Heart right ventricle (tissue), 16 donors: ENCODE results near the gene DEPDC5. TPM values are rescaled to one million over a fixed set of nuclear protein-coding genes. Genes with fewer than 3 reads are reported as not detected.

Experiments
- ATAC-seq, 8 donors: fragments of 200-7000 bp; cut with Tn5 transposase; one replicate each; pipeline ENCODE4 v1.9.1; 2020; ENCODE audit warnings: mild to moderate bottlenecking in 8 of 8, moderate library complexity in 8 of 8, moderate number of reproducible peaks in 1 of 8
- DNase-seq, 2 donors: peaks; one replicate each; pipeline ENCODE4 v3.0.0-alpha.2; 2020
- H3K27ac ChIP-seq, 10 donors: fragments of 200-600 bp; sonication (generic) in 2 of 10; one replicate each; pipeline versions ENCODE4 v1.5.0 to v1.8.0; 2020 to 2022; ENCODE audit warnings: mild to moderate bottlenecking in 3 of 10
- H3K27me3 ChIP-seq, 7 donors: fragments of 200-600 bp; one replicate each; pipeline ENCODE4 v1.8.0; 2021 to 2022; ENCODE audit warnings: mild to moderate bottlenecking in 2 of 7
- H3K36me3 ChIP-seq, 9 donors: fragments of 200-600 bp; sonication (generic) in 1 of 9; one replicate each; pipeline versions ENCODE4 v1.5.0 to v1.8.0; 2020 to 2022; ENCODE audit warnings: mild to moderate bottlenecking in 2 of 9
- H3K4me1 ChIP-seq, 9 donors: fragments of 200-600 bp; sonication (generic) in 1 of 9; one replicate each; pipeline versions ENCODE4 v1.5.0 to v1.8.0; 2020 to 2022; ENCODE audit warnings: mild to moderate bottlenecking in 4 of 9
- H3K4me3 ChIP-seq, 10 donors: fragments of 200-600 bp; sonication (generic) in 2 of 10; one replicate each; pipeline versions ENCODE4 v1.5.0 to v1.8.0; 2020 to 2022; ENCODE audit warnings: mild to moderate bottlenecking in 7 of 10, moderate library complexity in 2 of 10
- H3K9me3 ChIP-seq, 11 donors: fragments of 200-600 bp in 10 of 11; sonication (generic) in 2 of 11; one replicate each; pipeline versions ENCODE4 v1.5.0 to v1.8.0; 2013 to 2022; ENCODE audit warnings: mild to moderate bottlenecking in 2 of 11, control low read depth in 1 of 11, moderate library complexity in 1 of 11
- WGBS, 2 donors: extraction: QIAGEN DNeasy Blood & Tissue Kit; methylation state at CpG; one replicate each; pipeline ENCODE4 v1.1.7; 2013; ENCODE audit warnings: inconsistent platforms in 1 of 2; 5-methylcytosine and 5-hydroxymethylcytosine counted together
- intact Hi-C, 10 donors: fragments of 100-400 bp; cut with DNase I; formaldehyde crosslinking; loops; one replicate each; pipeline versions ENCODE4 v1.11.1 to v1.14.2; 2022
- polyA plus RNA-seq, 2 donors: library from polyadenylated mRNA; stranded (reverse); fragments of 200-250 nt; gene quantifications; one replicate each; pipeline ENCODE4 v1.2.3, GENCODE V29; 2013
- total RNA-seq, 10 donors: library from RNA; stranded (reverse); fragmentation: NEBNext Ultra II Directional in 3 of 10; extraction: Animal tissue kit (Norgen Biotek cat#: 25700) in 3 of 10; gene quantifications; one replicate each; pipeline versions ENCODE4 v1.2.1 to v1.2.4, GENCODE V29; 2021 to 2023
- TF ChIP-seq, protein P1 (sequence below), 9 donors: fragments of 200-600 bp; sonication (generic) in 2 of 9; IDR thresholded peaks; one replicate each; pipeline versions ENCODE4 v1.5.0 to v1.8.0; 2021 to 2022; ENCODE audit warnings: antibody characterized with exemption in 9 of 9, mild to moderate bottlenecking in 5 of 9, moderate library complexity in 1 of 9
- donor health status: Arrhythmogenic right ventricular cardiomyopathy.
- donor health status: ischemic (EF 13 %, LVEDD 7.1; RV severe dilation, severe dysfunction).
- donor health status: healthy with polysubstance abuse.
- donor health status: DM: no; HTN: yes; CAD: no.
- donor health status: DM: no; HTN: no; CAD: no.
- donor health status: ischemic (EF 25% LVEDD 6.9; RV normal size, moderate dysfunction).
- donor health status: ischemic (EF 25% LVEDD 5.7; RV mildly dilated, moderate dysfunction).
- donor health status: healthy.
- donor health status: DM: yes; HTN: yes; CAD: no.
- donor health status: Ischemic cardiomyopathy.
- donor health status: ischemic (EF 35%, LVEDD 5.7; RV mildly dilated, moderate dysfunction).
- donor health status: nonischemic (EF 11% LVEDD 7.7; RV severe dilation, severe dysfunction).
- donor health status: DM: yes; HTN: yes; CAD: no.
- donor health status: PGD.
- donor health status: ischemic (EF 29% LVEDD 5.4; RV normal size, mild dysfunction).
- donor health status: nonischemic (EF 23%, LVEDD 6.1; RV moderate dilation, normal function).

Gene DEPDC5
- total and polyA plus RNA-seq, 12 donors: 6.2 to 19.1 (median 14.4) TPM

DNA sequence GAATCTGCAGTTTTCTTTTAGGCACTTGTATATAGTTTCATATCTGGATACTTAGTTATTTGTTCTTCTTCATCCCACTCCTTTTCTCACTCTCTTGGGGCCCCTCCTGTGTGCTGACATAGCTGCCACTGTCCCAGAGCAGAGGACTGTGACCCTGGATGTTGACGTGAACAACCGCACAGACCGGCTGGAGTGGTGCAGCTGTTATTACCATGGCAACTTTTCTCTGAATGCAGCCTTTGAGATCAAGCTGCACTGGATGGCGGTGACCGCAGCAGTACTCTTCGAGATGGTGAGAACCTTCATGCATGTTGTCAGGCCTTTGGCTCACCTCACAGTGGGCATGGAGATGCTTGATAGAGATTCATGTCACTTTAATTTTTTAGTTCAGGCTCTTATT lies 139.6 kb downstream of the DEPDC5 start:
- H3K9me3 ChIP-seq: no peaks in the 10 kb centered on the region
- DNase-seq (no peak), ATAC-seq (no peak)
- intact Hi-C loops: loop anchor here in 1 of 10 donors (5.0 kb wide), 1 partner anchor 54 kb away; no protein-coding TSS in a partner anchor
- no peak overlapping the region for H3K4me3 ChIP-seq
- WGBS, 2 donors: 72 to 82% methylated on average over 6 of the region's 6 CpGs
- TF ChIP-seq, protein P1, sequence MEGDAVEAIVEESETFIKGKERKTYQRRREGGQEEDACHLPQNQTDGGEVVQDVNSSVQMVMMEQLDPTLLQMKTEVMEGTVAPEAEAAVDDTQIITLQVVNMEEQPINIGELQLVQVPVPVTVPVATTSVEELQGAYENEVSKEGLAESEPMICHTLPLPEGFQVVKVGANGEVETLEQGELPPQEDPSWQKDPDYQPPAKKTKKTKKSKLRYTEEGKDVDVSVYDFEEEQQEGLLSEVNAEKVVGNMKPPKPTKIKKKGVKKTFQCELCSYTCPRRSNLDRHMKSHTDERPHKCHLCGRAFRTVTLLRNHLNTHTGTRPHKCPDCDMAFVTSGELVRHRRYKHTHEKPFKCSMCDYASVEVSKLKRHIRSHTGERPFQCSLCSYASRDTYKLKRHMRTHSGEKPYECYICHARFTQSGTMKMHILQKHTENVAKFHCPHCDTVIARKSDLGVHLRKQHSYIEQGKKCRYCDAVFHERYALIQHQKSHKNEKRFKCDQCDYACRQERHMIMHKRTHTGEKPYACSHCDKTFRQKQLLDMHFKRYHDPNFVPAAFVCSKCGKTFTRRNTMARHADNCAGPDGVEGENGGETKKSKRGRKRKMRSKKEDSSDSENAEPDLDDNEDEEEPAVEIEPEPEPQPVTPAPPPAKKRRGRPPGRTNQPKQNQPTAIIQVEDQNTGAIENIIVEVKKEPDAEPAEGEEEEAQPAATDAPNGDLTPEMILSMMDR (IDR thresholded peaks at IDR 0.05): no peak
- peaks cover 0 to 77% (median 12%) of the 10 kb centered on the region in 9 donors for H3K36me3 ChIP-seq
- H3K27ac ChIP-seq: no peak overlapping the region
- H3K4me1 ChIP-seq: no peaks in the 10 kb centered on the region
- no peaks in the 10 kb centered on the region for H3K27me3 ChIP-seq

DNA sequence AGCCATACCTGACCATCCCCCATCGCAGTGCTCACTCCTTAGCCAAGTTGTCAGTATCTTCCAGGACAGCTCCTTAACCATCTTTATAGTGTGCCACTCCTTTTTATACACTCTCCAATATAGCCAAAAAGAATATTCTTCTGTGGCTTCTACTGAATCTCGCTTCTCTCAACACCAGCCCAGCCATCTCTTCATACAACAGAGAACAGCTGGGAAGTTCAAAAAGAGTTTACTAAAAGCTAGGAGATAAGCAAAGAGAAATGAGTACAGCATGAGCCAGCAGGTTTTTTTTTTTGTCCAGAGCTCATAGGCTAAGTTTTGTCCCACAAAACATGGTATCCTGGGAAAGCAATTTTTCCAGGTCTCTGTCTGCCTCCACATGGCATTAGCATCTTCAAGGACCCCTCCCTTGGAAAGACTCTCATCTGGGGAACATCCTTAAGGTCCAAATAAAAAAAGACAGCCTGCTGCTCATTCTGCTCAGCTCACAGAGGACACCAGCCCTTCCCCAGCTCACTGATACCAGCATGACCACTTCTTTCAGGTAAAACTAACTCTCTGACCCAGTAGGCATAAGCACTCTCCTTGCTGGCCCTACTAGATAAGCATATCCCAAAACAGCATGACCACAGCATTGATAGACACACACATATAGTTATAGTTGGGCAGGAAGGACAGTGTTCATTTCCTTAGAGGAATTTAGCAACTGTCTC lies 141.7 kb downstream of the DEPDC5 start:
- ATAC-seq (no peak), DNase-seq (no peak)
- Histone ChIP-seq H3K27me3 (no peaks in the 10 kb centered on the region), H3K27ac (no peak overlapping the region), H3K9me3 (no peaks in the 10 kb centered on the region), H3K4me1 (no peaks in the 10 kb centered on the region), H3K4me3 (no peak overlapping the region), H3K36me3 (peaks cover 0 to 77% (median 12%) of the 10 kb centered on the region in 9 donors)
- 87 to 96% methylated on average over 2 of the region's 2 CpGs for WGBS, 2 donors
- intact Hi-C loops: no loop called here
- TF ChIP-seq, protein P1 (IDR thresholded peaks at IDR 0.05): no peak

DNA sequence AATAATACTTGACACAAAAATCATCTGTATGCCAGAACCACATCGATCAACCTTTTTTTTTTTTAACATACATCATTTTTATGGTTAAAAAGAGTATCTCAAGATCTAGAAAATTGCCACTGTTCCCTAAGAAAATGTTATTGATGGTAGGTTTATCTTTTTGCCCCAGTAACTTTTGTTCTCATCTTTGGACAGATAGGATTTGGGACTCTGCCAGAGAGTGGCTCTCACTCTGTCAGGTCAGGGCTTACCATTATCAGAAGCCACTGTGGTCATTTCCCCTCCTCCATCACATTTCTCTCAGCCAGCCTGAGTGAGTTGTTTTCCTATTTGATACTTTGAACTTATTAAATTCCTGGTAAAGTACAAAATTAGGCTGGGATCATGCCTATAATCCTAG lies 142.7 kb downstream of the DEPDC5 start:
- no peaks in the 10 kb centered on the region for H3K4me1 ChIP-seq
- H3K4me3 ChIP-seq: no peak overlapping the region
- ATAC-seq: no peak
- H3K27me3 ChIP-seq: no peaks in the 10 kb centered on the region
- H3K9me3 ChIP-seq: no peaks in the 10 kb centered on the region
- 94 to 97% methylated on average over 1 of the region's 1 CpG for WGBS, 2 donors
- H3K36me3 ChIP-seq: peaks cover 0 to 76% (median 12%) of the 10 kb centered on the region in 9 donors
- TF ChIP-seq, protein P1 (IDR thresholded peaks at IDR 0.05): no peak
- DNase-seq: no peak
- intact Hi-C loops: no loop called here
- no peak overlapping the region for H3K27ac ChIP-seq

DNA sequence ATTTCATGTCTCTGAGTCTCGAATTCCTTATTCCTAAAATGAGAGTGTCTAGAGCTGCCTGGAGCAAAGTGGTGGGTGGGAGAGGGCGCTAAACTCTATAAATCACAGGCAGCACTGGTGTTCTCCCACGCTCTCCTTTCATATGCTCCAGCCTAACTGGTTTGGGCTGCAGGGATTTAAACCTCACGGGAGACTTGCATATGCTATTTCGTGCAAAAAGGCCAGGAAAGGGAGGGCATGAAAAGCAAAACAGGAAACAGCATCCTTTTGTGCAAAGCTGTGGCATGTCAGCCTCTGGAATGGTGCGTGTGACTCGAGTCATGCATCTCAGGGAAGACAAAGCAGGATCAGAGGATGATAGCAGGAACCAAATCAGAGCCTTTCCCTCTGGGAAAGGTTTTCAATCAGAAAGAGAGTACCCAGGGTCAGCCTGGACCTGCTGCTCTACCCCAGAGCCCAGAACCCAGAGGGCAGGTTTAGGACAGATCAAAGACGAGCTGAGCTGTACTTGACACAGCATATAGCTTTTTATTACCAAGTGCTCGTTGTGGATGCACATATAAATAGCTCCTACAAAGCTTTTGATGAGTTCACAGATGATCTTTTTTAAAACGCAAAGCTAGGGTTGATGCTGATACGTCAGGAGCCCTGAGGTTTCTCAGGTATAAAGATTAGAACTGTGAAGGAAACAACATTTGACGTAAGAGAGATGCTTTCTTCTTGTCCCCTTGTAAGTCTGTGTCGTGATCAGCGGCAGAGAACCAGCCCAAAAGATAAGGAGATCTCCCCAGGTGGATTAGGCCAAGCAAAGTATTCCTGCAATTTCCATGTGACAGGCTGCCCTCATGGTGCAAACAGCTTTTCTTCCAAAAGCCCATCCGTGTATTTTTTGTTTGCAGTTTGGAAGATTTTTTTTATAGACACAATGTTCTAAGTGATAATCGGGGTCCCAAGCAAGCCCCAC lies 144.3 kb downstream of the DEPDC5 start:
- DNase-seq (no peak), ATAC-seq (no peak)
- Histone ChIP-seq H3K4me3 (no peak overlapping the region), H3K36me3 (peaks cover 0 to 87% (median 15%) of the 10 kb centered on the region in 9 donors), H3K9me3 (no peaks in the 10 kb centered on the region), H3K27ac (no peak overlapping the region), H3K27me3 (no peaks in the 10 kb centered on the region), H3K4me1 (no peaks in the 10 kb centered on the region)
- TF ChIP-seq, protein P1 (IDR thresholded peaks at IDR 0.05): no peak
- WGBS, 2 donors: 73 to 78% methylated on average over 16 of the region's 16 CpGs
- intact Hi-C loops: no loop called here
